Breast epithelium (tissue), 3 donors: ENCODE results near the gene MTSS2.

Experiments
- POLR2A ChIP-seq: fragments of 450-650 bp; IDR thresholded peaks from one replicate; pipeline ENCODE4 v1.6.1; 2016; ENCODE audit warnings: antibody characterized with exemption, mild to moderate bottlenecking, moderate library complexity
- TF ChIP-seq, protein P1 (sequence below), 3 donors: fragments of 450-650 bp; IDR thresholded peaks; one replicate each; pipeline ENCODE4 v1.5.1; 2016 to 2017; ENCODE audit warnings: antibody characterized with exemption in 3 of 3, mild to moderate bottlenecking in 3 of 3, moderate library complexity in 3 of 3

DNA sequence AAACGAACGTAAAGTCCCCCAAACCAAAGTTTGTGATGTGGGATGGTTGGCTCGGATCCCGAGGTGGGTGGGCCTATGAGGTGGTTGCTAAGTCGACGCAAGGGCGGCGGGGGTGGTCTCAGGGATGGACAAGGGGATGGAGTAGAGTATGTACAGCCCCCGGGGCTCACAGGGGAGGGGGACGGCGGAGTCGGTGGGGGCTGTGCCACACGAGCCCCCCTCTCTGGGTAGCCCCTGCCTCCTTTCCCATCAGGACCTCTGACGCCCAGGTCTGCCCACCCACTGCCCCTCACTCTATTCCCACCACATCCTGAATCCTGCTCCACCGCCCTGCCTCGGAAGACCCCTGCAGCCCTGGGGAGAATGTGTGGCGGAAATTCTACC is 24.3 kb downstream of the MTSS2 start:
- TF ChIP-seq, protein P1, sequence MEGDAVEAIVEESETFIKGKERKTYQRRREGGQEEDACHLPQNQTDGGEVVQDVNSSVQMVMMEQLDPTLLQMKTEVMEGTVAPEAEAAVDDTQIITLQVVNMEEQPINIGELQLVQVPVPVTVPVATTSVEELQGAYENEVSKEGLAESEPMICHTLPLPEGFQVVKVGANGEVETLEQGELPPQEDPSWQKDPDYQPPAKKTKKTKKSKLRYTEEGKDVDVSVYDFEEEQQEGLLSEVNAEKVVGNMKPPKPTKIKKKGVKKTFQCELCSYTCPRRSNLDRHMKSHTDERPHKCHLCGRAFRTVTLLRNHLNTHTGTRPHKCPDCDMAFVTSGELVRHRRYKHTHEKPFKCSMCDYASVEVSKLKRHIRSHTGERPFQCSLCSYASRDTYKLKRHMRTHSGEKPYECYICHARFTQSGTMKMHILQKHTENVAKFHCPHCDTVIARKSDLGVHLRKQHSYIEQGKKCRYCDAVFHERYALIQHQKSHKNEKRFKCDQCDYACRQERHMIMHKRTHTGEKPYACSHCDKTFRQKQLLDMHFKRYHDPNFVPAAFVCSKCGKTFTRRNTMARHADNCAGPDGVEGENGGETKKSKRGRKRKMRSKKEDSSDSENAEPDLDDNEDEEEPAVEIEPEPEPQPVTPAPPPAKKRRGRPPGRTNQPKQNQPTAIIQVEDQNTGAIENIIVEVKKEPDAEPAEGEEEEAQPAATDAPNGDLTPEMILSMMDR (IDR thresholded peaks at IDR 0.05): no peak
- TF ChIP-seq POLR2A: no peak
